Erythroblast (primary cell): ENCODE results near the gene RNGTT.

Source experiments
- GATA1 ChIP-seq: IDR thresholded peaks from 2 replicates; pipeline ENCODE4 v1.6.1; 2011; ENCODE audit warnings: low read depth, mild to moderate bottlenecking, control low read depth, low read length, moderate library complexity
- POLR2A ChIP-seq: IDR thresholded peaks from 2 replicates; pipeline ENCODE4 v1.6.1; 2011; ENCODE audit warnings: mild to moderate bottlenecking, low read length

GRCh38 chr6:88804701-88805100, 158.7 kb downstream of the RNGTT start:
- TF ChIP-seq POLR2A (no peak), GATA1 (no peak)
